ENCODE measurements around the gene MTHFSD.

- TF ChIP-seq ZC3H10 (CRISPR knock-in tag; IDR thresholded peaks at IDR 0.05) (no peak), ZFP3 (CRISPR knock-in tag; IDR thresholded peaks at IDR 0.05) (no peak), CSDC2 (CRISPR knock-in tag; IDR thresholded peaks at IDR 0.05) (no peak), PATZ1 (CRISPR knock-in tag; IDR thresholded peaks at IDR 0.05; ENCODE audit: borderline replicate concordance) (no peak), ZFP30 (CRISPR knock-in tag; IDR thresholded peaks at IDR 0.05) (no peak), CREB5 (CRISPR knock-in tag; IDR thresholded peaks at IDR 0.05; ENCODE audit: low read depth) (no peak), TCF4 (CRISPR knock-in tag; IDR thresholded peaks at IDR 0.05; ENCODE audit: borderline replicate concordance) (no peak), ZNF8 (CRISPR knock-in tag; IDR thresholded peaks at IDR 0.05) (no peak), GLIS3 (CRISPR knock-in tag; IDR thresholded peaks at IDR 0.05) (no peak), ISL1 (CRISPR knock-in tag; IDR thresholded peaks at IDR 0.05) (no peak), ARNTL (CRISPR knock-in tag; IDR thresholded peaks at IDR 0.05; ENCODE audit: borderline replicate concordance, low read depth) (no peak), OSR1 (CRISPR knock-in tag; IDR thresholded peaks at IDR 0.05) (no peak)
- TF ChIP-seq, protein P1, sequence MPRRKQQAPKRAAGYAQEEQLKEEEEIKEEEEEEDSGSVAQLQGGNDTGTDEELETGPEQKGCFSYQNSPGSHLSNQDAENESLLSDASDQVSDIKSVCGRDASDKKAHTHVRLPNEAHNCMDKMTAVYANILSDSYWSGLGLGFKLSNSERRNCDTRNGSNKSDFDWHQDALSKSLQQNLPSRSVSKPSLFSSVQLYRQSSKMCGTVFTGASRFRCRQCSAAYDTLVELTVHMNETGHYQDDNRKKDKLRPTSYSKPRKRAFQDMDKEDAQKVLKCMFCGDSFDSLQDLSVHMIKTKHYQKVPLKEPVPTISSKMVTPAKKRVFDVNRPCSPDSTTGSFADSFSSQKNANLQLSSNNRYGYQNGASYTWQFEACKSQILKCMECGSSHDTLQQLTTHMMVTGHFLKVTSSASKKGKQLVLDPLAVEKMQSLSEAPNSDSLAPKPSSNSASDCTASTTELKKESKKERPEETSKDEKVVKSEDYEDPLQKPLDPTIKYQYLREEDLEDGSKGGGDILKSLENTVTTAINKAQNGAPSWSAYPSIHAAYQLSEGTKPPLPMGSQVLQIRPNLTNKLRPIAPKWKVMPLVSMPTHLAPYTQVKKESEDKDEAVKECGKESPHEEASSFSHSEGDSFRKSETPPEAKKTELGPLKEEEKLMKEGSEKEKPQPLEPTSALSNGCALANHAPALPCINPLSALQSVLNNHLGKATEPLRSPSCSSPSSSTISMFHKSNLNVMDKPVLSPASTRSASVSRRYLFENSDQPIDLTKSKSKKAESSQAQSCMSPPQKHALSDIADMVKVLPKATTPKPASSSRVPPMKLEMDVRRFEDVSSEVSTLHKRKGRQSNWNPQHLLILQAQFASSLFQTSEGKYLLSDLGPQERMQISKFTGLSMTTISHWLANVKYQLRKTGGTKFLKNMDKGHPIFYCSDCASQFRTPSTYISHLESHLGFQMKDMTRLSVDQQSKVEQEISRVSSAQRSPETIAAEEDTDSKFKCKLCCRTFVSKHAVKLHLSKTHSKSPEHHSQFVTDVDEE (CRISPR knock-in tag; IDR thresholded peaks at IDR 0.05): no peak
Observed at GRCh38 chr16:86587487-86587886, 32.5 kb upstream of the MTHFSD start.
